Mucosa of descending colon (tissue), 3 donors: ENCODE measurements around the gene GUCA1C. TPM values are rescaled to one million over a fixed set of nuclear protein-coding genes. Genes with fewer than 3 reads are reported as not detected.

Experiments used
- ATAC-seq: fragments of 200-7000 bp; cut with Tn5 transposase; one replicate; pipeline ENCODE4 v1.9.1; 2020; ENCODE audit warnings: mild to moderate bottlenecking, moderate library complexity
- DNase-seq, 3 donors: peaks; one replicate each; pipeline ENCODE4 v3.0.0-alpha.2; 2020
- H3K36me3 ChIP-seq: fragments of 200-600 bp; one replicate; pipeline ENCODE4 v1.8.0; 2021; ENCODE audit warnings: low read depth, mild to moderate bottlenecking
- H3K4me1 ChIP-seq: fragments of 200-600 bp; one replicate; pipeline ENCODE4 v1.8.0; 2021; ENCODE audit warnings: low read depth, mild to moderate bottlenecking
- H3K4me3 ChIP-seq: fragments of 200-600 bp; one replicate; pipeline ENCODE4 v1.8.0; 2021; ENCODE audit warnings: mild to moderate bottlenecking
- H3K9me3 ChIP-seq: fragments of 200-600 bp; one replicate; pipeline ENCODE4 v1.8.0; 2021; ENCODE audit warnings: mild to moderate bottlenecking
- intact Hi-C, 2 donors: fragments of 100-400 bp; cut with DNase I in 1 of 2; cut with micrococcal nuclease in 1 of 2; formaldehyde crosslinking; loops; one replicate each; pipeline versions ENCODE4 v1.11.0 to v1.11.1; 2022; cut with DNase I, micrococcal nuclease
- long read RNA-seq, 2 donors: library from polyadenylated mRNA; unstranded; transcript quantifications; one replicate each; pipeline ENCODE4 v2.0.0, GENCODE V29; 2019 to 2021
- total RNA-seq, 3 donors: library from RNA; stranded (reverse); fragmentation: NEBNext Ultra II Directional in 2 of 3; extraction: Animal tissue kit (Norgen Biotek cat#: 25700) in 2 of 3; gene quantifications; one replicate each; pipeline versions ENCODE4 v1.2.1 to v1.2.4, GENCODE V29; 2021 to 2023
- TF ChIP-seq, protein P1 (sequence below): fragments of 200-600 bp; IDR thresholded peaks from one replicate; pipeline ENCODE4 v1.8.0; 2022; ENCODE audit warnings: antibody characterized with exemption, mild to moderate bottlenecking
- donor health status: DM: no; HTN: no; CAD: no; lungs with moderate emphysema.
- donor health status: DM: no; HTN: no; CAD: no.
- donor health status: DM: no; HTN: yes; CAD: no.

The GUCA1C gene, protein sequence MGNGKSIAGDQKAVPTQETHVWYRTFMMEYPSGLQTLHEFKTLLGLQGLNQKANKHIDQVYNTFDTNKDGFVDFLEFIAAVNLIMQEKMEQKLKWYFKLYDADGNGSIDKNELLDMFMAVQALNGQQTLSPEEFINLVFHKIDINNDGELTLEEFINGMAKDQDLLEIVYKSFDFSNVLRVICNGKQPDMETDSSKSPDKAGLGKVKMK
- total RNA-seq, result not detected
- long read RNA-seq, donor 1, result 0 reads
- long read RNA-seq, donor 2, result 0 reads

DNA sequence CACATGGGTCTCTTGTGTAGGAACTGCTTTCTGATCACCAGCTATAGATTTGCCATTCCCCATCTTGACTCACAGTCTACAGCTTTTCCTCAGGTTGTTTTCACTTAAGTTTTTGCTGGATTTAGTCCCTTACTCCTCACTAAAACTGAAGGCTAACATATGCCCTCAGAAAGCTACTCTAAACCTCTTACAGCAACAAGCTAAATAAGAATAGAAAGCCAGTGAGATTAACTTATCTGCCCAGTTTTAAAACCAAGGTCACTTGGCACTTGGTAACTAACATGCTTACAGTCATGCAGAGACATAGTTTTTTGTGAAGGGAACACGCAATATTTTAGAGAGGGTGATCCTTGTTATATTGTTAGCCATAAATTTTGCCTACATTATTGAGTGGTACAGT, at the start of gene GUCA1C:
GUCA1C (minus strand) TSS at position 180 of the 400 bp plus-strand sequence; CDS start at position 63, 117 bp downstream.
- no peaks in the 10 kb centered on the region for H3K4me1 ChIP-seq

DNA sequence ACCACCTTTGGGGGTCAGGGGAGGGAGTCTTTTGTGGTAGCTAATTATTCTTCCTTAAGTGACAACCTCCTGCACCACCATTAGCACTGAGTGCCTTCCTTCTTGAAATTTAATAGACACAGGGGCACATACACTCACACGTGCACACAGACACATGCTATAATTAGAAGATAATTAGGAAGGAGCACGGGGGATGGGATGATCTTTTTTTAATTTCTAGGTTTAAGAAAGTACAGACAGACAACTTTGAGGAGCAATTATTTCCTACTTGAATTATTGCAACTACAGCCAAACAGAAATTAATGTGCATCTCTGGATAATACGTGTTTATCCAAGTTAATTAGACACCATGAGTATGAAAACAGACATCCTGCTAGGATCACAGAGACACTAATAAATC, 44.8 kb upstream of the GUCA1C start:
- DNase-seq, result no peak
- no peaks in the 10 kb centered on the region for H3K9me3 ChIP-seq
- no peaks in the 10 kb centered on the region for H3K4me1 ChIP-seq
- no peak overlapping the region for H3K4me3 ChIP-seq
- TF ChIP-seq, protein P1, sequence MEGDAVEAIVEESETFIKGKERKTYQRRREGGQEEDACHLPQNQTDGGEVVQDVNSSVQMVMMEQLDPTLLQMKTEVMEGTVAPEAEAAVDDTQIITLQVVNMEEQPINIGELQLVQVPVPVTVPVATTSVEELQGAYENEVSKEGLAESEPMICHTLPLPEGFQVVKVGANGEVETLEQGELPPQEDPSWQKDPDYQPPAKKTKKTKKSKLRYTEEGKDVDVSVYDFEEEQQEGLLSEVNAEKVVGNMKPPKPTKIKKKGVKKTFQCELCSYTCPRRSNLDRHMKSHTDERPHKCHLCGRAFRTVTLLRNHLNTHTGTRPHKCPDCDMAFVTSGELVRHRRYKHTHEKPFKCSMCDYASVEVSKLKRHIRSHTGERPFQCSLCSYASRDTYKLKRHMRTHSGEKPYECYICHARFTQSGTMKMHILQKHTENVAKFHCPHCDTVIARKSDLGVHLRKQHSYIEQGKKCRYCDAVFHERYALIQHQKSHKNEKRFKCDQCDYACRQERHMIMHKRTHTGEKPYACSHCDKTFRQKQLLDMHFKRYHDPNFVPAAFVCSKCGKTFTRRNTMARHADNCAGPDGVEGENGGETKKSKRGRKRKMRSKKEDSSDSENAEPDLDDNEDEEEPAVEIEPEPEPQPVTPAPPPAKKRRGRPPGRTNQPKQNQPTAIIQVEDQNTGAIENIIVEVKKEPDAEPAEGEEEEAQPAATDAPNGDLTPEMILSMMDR, result no peak
- H3K36me3 ChIP-seq, result no peaks in the 10 kb centered on the region
- no peak for ATAC-seq
- intact Hi-C loops, result no loop called here

More for the DNA sequence above, at the start of gene GUCA1C:
- intact Hi-C loops, result no loop called here
- Histone ChIP-seq H3K4me3 (no peak within 1 kb of the TSS), H3K9me3 (no peaks in the 10 kb centered on the region), H3K36me3 (no peaks in the 10 kb centered on the region)
- ATAC-seq (no peak), DNase-seq (no peak)
- TF ChIP-seq, protein P1, result no peak

DNA sequence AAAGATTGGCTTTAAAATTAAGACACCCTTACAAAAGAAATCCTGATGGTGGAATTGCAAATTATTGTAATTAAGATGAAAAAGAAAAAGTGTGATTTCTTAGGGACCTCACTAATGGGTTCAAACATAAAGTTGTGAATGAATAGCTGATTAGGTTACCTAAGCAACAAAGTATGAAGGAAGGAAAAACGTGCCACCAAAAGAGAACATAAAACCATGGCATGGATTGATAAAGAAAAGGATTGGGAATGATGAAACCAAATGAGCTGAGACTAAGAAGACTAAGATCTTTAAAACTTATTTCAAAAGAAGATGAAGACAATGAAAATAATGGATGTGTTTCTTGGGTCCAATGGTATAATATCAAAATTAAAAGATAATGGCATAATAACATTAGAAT, 32.2 kb upstream of the GUCA1C start:
- Histone ChIP-seq H3K36me3 (no peaks in the 10 kb centered on the region), H3K4me3 (no peak overlapping the region), H3K9me3 (no peaks in the 10 kb centered on the region), H3K4me1 (no peaks in the 10 kb centered on the region)
- intact Hi-C loops, result no loop called here
- no peak for ATAC-seq
- DNase-seq, result no peak
- TF ChIP-seq, protein P1, result no peak

DNA sequence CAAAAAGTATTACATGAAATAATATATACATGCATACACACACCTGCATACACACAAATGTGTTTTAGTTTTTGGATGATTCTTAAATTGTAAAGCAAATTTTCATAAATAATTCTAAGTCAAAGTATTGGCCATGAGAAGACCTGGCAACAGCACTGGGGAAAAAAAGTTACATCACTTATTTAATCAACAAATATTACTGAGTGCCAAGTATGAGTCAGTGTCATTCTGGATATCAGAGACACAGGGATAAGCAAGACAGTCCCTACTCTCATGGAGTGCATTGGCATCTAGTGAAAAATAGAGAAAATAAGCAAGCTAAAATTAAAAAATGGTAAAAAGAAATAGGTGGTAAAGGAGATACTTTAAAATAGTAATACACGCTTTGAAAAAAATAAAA, 29.4 kb upstream of the GUCA1C start:
- ATAC-seq, result no peak
- H3K36me3 ChIP-seq, result no peaks in the 10 kb centered on the region
- H3K9me3 ChIP-seq, result no peaks in the 10 kb centered on the region
- intact Hi-C loops, result no loop called here
- no peak for DNase-seq
- no peak overlapping the region for H3K4me3 ChIP-seq
- H3K4me1 ChIP-seq, result no peaks in the 10 kb centered on the region
- TF ChIP-seq, protein P1, result no peak

DNA sequence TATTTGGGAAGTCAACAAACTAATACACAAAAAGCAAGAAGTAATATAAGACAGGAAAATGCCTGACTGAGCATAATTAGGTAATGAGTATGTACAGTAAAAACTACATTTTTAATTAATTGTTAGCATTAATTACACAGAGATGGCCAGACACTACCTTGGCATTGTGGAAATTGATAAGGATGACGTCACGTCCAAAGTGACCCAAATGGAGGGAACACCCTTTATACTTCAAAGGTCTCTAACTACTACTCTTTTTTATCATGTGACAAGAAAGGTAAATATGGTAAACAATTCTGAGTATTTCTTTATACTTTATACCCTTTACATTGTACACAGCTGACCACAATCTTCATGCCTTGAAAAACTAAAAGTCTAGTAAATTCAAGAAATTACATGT, 22.4 kb upstream of the GUCA1C start:
- H3K9me3 ChIP-seq, result no peaks in the 10 kb centered on the region
- no peaks in the 10 kb centered on the region for H3K4me1 ChIP-seq
- DNase-seq, result no peak
- H3K36me3 ChIP-seq, result no peaks in the 10 kb centered on the region
- no peak for ATAC-seq
- TF ChIP-seq, protein P1, result no peak
- intact Hi-C loops, result no loop called here
- no peak overlapping the region for H3K4me3 ChIP-seq

DNA sequence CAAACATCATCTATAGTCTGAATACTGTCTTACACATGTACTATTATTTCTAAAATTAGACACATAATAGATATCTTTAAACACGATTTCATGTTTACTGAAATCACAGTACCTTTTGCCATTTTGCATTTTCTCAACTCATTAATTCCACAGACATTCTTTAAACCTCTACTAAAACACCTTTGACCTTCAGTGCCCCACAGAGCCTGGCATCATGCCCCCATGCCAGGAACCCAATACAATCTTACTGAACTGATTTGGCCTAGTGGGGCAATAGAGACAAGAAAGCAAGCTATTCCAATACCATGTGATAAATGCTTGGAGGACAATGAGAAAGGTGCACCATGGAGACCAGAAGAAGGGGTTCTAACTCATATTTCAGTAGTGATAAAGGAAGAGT, 19.3 kb upstream of the GUCA1C start:
- Histone ChIP-seq H3K9me3 (no peaks in the 10 kb centered on the region), H3K4me1 (no peaks in the 10 kb centered on the region), H3K36me3 (no peaks in the 10 kb centered on the region), H3K4me3 (no peak overlapping the region)
- intact Hi-C loops, result no loop called here
- ATAC-seq (no peak), DNase-seq (no peak)
- TF ChIP-seq, protein P1, result no peak
